ENCODE measurements around the gene TUFT1.
"Not testable (repeated sequence)": the region's sequence is repeated elsewhere in the genome, so short reads cannot be mapped to it uniquely, and the experiment has no call there.

The TUFT1 gene

DNA sequence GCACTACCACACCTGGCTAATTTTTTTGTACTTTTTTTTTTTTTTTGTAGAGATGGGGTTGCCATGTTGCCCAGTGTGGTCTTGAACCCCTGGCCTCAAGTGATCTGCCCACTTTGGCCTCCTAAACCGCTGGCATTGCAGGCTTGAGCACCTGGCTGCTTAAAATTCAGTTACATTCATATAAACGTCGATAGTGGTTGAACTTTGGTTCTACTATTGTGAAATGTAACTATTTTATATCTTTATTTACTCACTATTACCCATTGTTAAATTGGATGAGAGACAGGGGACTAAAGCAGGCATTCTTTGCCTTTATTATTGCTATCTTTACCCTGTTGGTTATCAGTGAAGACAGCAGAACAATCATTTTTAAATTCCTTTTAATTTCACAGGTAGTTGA lies 77.9 kb downstream of the TUFT1 start:
- no peak for DNase-seq (ENCODE audit: low spot score)

DNA sequence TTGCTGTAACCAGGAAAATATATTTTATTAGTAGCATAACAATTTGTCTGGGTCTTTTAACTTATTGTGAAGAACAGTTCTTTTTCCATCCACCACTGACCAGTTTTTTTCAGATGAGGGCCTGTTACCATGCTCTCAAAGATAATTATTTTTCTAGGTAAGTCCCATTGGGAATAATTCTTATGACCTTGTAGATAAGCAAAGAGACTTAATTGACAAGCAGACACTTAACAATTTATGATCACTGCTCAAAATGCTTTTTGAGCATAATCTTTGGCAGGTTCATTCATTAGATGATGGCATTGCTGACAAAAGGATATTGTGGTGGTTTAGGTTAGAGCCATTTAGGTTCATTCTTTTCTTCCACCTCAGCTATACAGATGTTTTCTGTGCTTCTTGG lies 78.4 kb downstream of the TUFT1 start:
- DNase-seq (ENCODE audit: low spot score), result no peak

DNA sequence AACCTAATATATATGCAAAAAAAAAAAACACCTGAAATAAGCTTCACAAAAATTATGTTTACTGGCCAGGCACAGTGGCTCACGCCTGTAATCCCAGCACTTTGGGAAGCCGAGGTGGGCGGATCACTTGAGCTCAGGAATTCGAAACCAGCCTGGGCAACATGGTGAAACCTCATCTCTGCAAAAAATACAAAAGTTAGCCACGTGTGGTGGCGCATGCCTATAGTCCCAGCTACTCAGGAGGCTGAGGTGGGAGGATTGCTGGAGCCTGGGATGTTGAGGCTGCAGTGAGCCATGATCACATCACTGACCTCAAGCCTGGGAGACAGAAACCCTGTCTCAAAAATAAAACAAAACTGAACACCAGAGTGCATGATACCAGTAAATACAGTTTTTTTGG lies 78.9 kb downstream of the TUFT1 start:
- not testable (repeated sequence) for DNase-seq (ENCODE audit: low spot score)

DNA sequence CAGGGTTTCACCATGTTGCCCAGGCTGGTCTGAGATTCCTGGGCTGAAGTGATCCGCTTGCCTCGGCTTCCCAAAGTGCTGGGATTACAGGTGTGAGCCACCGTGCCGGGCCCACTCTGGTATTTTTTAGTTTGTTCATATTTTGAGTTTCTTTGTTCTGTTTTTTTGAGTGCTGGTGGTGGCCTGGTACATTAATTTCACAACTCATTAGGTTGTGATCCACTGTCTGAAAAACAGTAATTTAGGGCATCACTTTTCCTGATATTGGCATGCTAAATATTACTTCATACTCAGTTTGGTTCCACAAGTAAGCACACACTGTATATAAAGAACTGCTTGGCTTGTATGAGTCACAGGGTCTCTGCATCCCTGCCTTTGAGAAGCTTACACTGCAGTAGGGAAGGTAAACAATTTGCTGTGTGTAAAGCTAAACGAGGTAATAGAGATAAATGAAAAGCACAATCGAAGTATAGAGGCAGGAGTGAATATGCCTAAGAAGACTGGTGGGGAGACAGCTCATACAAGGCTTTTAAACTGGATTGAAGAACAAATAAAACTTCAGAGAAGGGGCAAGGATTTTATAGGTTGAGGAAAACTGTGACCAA lies 79.5 kb downstream of the TUFT1 start:
- DNase-seq (ENCODE audit: low spot score), result no peak

DNA sequence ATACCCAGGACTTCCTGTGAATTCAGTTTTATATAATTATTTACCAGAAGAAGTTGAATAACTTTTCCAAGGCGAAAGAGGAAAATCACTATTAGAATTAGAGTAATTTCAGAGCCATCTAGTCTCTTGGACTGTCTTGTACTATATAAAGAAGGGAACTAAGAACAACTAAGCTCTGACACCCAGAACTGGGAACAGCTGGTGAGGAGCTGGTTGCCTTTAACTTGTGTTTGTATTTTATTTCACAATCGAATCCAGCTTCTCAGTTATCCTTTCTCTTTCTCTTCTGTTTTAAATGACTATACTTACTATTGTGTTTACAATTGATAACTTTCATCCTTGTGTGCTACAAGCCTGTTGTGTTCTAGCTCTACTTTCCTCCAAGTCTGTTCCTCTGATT lies 80.2 kb downstream of the TUFT1 start:
- DNase-seq (ENCODE audit: low spot score), result no peak

DNA sequence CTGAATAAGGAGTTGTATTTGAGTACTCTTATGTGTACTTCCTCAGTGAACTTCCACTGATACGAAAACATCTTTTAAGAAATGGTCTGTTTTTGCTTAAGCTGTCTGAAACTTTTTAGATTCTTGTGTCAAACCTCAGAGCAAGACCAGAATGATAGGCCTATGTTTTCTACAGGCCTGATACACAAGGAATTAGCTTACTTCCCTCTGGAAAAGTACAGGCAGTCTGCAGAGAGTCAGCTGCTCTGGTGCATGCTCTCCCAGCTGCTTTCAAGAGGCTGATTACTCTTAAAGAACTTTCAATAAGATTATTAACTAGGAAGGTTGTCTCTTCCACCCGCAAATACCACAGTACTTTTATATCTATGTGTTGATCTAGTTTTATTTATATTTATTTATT lies 81.2 kb downstream of the TUFT1 start:
- DNase-seq (ENCODE audit: low spot score), result no peak

DNA sequence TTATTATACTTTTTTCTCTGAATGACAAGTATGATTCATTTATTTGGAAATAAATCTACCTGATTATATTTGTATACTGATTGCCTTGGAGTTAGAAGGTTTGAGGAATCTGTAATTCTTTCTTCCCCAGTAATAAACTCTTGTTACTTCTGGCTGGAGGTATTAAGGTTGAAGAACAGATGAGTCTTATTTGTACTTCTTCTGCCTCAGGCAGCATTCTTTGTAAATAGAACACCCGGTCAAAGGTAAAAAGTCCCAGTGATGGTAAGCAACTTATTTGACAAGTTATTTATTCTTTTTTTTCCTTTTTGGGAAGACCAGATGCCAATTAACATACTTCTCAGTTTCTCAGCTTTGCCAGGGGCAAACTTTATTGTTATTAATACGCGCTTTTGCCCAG lies 84.7 kb downstream of the TUFT1 start:
- DNase-seq (ENCODE audit: low spot score), result no peak

DNA sequence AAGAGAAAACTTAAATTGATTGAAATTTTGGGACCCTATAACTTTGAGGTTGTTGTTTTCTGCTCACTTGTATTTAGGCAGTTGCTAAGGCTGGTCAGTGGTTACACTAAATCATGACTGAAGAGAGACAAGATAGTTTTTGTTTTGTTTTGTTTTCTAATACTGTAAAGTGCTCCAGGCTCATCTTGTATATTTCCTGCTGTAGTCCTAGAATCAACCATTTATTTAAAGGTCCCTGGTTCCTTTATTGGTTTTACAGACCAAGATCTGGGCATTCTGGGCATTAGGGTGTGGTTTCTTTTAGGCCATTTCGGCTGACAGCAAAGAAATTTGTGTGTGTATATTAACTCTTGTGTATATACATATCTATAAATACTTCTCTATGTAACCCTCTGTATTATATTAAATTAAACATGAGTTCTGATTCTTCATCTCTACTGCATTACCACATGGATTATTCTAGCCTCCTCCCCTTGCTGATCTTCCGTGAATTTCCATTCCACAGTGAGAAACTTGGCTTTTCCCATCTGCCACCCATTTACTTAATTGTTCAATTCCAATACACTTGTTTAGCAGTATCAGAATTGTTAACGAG lies 86.7 kb downstream of the TUFT1 start:
- DNase-seq (ENCODE audit: low spot score), result no peak

DNA sequence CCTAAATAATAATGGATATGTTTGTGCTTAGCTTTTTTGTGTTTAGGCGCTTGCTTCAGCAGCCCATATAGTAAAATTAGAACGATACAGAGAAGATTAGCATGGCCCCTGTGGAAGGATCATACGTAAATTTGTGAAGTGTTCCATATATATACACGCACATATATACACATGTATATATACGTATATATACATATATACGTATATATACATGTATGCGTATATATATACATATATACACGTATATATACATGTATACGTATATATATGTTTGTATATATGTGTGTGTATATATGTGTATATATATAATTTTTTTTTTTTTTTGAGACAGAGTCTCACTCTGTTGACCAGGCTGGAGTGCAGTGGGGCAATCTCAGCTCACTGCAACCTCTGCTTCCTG lies 89.2 kb downstream of the TUFT1 start:
- no peak for DNase-seq (ENCODE audit: low spot score)
